HCT116 (cell line): ENCODE measurements around the gene SGSH.
A peak's percentile ranks its signal among the peaks of the same experiment; 100 is the strongest.

ENCODE experiments used
- CBX3 ChIP-seq: IDR thresholded peaks from 2 replicates; pipeline ENCODE4 v1.6.1; 2012; ENCODE audit warnings: low read depth
- EZH2 ChIP-seq: fragments of 200-600 bp; sonication (generic); IDR thresholded peaks from 2 replicates; pipeline ENCODE4 v1.6.1; 2017; ENCODE audit warnings: antibody characterized with exemption, mixed run types
- EZH2phosphoT487 ChIP-seq: fragments of 200-600 bp; IDR thresholded peaks from 2 replicates; pipeline ENCODE4 v1.6.1; 2018; ENCODE audit warnings: antibody characterized with exemption, borderline replicate concordance
- POLR2A ChIP-seq: IDR thresholded peaks from 2 replicates; pipeline ENCODE4 v1.7.0; 2011; ENCODE audit warnings: borderline replicate concordance; ENCODE audit not compliant: insufficient read depth, insufficient read length; ENCODE audit errors: extremely low read depth
- POLR2AphosphoS5 ChIP-seq: IDR thresholded peaks from 2 replicates; pipeline ENCODE4 v1.6.1; 2011; ENCODE audit warnings: mild to moderate bottlenecking, low read depth, low read length, moderate library complexity
- SRF ChIP-seq: IDR thresholded peaks from 2 replicates; pipeline ENCODE4 v1.6.1; 2012; ENCODE audit warnings: low read depth
- YY1 ChIP-seq: IDR thresholded peaks from 2 replicates; pipeline ENCODE4 v1.6.1; 2011; ENCODE audit warnings: low read length, low read depth, moderate library complexity, mild to moderate bottlenecking; ENCODE audit not compliant: insufficient replicate concordance; ENCODE audit errors: extremely low read depth
- TF ChIP-seq, protein P1 (sequence below), 3 experiments: fragments of 200-600 bp in 1 of 3; sonication (generic) in 1 of 3; IDR thresholded peaks in 2 of 3; conservative IDR thresholded peaks in 1 of 3; 2 replicates each; pipeline ENCODE4 v1.5.1; 2012 to 2017; ENCODE audit warnings: low read depth in 2 of 3, low read length in 2 of 3, antibody characterized with exemption in 1 of 3, borderline replicate concordance in 1 of 3, control low read depth in 1 of 3, mild to moderate bottlenecking in 1 of 3, mixed read lengths in 1 of 3, mixed run types in 1 of 3, moderate library complexity in 1 of 3; ENCODE audit not compliant: insufficient read depth in 1 of 3
- TF ChIP-seq, protein P2 (sequence below): IDR thresholded peaks from 2 replicates; pipeline ENCODE4 v1.6.1; 2012
- TF ChIP-seq, protein P3 (sequence below): IDR thresholded peaks from 2 replicates; pipeline ENCODE4 v1.6.1; 2012; ENCODE audit warnings: low read depth

DNA sequence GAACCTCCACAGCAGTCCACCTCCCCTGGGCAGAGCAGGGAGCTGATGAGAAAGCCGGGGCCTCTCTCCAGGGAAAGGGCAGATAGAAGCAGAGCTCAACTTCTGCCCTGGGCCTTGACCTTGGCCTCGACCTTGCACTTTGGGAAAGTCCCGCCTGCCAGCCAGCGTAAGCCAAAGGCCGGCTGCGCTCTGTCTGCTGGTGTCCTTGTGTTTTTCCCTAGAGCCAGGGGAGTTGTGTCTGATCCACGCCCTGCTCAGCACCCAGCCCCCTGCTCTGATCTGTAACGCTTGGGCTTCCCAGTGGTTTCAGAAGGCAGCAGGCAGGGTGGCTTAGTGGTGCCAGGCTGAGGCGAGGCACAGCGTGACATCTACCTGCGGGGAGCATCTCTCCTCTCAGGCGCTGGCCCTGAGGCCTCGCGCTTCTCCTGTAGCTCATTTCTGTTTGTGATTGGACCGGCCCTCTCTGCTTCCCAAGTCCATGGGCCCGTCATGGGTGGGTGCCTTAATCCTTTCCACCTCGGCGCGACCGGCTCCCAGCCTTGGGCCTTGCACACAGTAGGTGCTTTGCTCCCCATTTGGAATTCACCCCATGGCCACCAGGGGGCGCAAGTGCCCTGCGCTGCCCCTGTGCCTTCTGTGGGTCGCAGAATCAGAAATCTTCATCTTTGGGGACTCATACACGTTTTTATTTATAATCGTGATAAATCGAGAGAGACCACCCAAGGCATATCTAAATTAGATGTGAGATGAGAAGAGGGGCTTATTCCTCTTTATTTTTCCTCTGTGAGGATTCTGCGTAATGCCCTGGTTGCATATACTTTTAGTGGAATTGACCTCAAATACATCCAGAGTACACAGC is 24.2 kb downstream of the SGSH start:
- TF ChIP-seq, protein P1, sequence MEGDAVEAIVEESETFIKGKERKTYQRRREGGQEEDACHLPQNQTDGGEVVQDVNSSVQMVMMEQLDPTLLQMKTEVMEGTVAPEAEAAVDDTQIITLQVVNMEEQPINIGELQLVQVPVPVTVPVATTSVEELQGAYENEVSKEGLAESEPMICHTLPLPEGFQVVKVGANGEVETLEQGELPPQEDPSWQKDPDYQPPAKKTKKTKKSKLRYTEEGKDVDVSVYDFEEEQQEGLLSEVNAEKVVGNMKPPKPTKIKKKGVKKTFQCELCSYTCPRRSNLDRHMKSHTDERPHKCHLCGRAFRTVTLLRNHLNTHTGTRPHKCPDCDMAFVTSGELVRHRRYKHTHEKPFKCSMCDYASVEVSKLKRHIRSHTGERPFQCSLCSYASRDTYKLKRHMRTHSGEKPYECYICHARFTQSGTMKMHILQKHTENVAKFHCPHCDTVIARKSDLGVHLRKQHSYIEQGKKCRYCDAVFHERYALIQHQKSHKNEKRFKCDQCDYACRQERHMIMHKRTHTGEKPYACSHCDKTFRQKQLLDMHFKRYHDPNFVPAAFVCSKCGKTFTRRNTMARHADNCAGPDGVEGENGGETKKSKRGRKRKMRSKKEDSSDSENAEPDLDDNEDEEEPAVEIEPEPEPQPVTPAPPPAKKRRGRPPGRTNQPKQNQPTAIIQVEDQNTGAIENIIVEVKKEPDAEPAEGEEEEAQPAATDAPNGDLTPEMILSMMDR (IDR thresholded peaks at IDR 0.05 in 2 of 3, conservative IDR thresholded peaks at IDR 0.05 in 1 of 3; ENCODE audit: borderline replicate concordance in 1 of 3, insufficient read depth in 1 of 3, low read depth in 2 of 3, low read length in 2 of 3) = peak; percentile 88 to 100 (median 98)
- TF ChIP-seq POLR2AphosphoS5 (no peak), SRF (no peak), EZH2phosphoT487 (no peak), CBX3 (no peak), YY1 (no peak), EZH2 (no peak), POLR2A (no peak)
- TF ChIP-seq, protein P2, sequence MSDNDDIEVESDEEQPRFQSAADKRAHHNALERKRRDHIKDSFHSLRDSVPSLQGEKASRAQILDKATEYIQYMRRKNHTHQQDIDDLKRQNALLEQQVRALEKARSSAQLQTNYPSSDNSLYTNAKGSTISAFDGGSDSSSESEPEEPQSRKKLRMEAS = no peak
- TF ChIP-seq, protein P3, sequence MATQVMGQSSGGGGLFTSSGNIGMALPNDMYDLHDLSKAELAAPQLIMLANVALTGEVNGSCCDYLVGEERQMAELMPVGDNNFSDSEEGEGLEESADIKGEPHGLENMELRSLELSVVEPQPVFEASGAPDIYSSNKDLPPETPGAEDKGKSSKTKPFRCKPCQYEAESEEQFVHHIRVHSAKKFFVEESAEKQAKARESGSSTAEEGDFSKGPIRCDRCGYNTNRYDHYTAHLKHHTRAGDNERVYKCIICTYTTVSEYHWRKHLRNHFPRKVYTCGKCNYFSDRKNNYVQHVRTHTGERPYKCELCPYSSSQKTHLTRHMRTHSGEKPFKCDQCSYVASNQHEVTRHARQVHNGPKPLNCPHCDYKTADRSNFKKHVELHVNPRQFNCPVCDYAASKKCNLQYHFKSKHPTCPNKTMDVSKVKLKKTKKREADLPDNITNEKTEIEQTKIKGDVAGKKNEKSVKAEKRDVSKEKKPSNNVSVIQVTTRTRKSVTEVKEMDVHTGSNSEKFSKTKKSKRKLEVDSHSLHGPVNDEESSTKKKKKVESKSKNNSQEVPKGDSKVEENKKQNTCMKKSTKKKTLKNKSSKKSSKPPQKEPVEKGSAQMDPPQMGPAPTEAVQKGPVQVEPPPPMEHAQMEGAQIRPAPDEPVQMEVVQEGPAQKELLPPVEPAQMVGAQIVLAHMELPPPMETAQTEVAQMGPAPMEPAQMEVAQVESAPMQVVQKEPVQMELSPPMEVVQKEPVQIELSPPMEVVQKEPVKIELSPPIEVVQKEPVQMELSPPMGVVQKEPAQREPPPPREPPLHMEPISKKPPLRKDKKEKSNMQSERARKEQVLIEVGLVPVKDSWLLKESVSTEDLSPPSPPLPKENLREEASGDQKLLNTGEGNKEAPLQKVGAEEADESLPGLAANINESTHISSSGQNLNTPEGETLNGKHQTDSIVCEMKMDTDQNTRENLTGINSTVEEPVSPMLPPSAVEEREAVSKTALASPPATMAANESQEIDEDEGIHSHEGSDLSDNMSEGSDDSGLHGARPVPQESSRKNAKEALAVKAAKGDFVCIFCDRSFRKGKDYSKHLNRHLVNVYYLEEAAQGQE = no peak
